IPS DF 19.7 (cell line): ENCODE results near the gene TSPAN5.
"Not testable (repeated sequence)": the region's sequence is repeated elsewhere in the genome, so short reads cannot be mapped to it uniquely, and the experiment has no call there.

ENCODE experiments used
- DNase-seq: peaks from one replicate; pipeline ENCODE4 v3.0.0-alpha.2; 2013; ENCODE audit warnings: low read depth, low spot score

Gene TSPAN5

DNA sequence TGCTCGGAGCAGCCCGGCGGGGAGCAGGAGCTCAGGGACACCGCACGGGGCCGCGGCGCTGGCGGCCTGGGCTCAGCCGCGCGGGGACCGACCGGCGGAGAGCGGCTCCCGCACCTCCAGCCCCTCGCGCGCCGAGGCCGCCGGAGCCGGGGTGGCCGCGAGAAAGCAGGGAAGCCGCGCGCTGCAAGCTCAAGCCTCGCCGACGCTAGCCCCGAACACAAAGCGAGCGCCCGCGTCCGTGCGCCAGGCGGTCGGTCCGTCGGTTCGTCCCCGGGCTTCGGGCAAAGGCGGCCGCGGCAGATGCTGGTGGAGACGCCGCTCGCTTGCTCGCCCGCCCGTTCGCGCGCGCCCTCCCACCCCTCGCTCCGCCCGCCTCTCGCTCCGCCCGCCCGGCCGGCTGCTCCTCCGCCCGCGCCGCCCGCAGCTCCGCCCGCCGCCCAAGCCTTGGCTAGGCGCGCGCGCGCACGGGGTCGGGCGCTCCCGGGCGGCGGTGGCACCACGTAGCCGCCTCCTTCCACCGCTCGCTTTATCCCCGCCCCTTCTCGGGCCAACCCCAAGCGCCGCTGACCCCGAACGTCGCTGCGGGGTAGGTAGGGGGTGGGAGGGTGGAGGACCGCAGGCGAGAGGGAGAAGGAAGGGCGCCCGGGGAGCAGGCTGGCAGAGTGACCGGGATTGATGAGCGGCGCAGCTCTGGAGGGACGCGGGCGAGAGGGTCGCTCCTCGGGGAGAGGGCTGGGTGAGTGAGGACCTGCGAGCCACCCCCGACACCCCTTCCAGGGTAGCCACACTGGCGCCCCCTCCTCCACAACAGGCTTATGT lies at the start of gene TSPAN5:
TSS of gene TSPAN5 (minus strand) at position 325 of the 819 bp plus-strand sequence.
- no peak for DNase-seq

DNA sequence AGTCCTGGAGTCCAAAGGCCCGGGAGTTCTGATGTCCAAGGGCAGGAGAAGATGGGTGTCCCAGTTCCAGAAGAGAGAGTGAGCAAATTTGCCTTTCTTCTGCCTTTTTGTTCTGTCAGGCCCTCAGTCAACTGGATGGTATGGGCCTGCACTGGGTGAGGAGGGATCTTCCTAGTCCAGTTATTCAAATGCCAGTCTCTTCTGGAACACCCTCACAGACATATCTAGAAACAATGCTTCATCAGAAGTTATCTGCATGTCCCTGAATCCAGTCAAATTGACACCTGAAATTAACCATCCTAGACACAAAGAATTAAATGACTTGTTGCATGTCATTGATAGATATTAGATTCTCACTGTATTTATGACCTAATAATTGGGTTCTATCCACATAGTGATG lies 48.5 kb upstream of the TSPAN5 start:
- DNase-seq, result no peak

DNA sequence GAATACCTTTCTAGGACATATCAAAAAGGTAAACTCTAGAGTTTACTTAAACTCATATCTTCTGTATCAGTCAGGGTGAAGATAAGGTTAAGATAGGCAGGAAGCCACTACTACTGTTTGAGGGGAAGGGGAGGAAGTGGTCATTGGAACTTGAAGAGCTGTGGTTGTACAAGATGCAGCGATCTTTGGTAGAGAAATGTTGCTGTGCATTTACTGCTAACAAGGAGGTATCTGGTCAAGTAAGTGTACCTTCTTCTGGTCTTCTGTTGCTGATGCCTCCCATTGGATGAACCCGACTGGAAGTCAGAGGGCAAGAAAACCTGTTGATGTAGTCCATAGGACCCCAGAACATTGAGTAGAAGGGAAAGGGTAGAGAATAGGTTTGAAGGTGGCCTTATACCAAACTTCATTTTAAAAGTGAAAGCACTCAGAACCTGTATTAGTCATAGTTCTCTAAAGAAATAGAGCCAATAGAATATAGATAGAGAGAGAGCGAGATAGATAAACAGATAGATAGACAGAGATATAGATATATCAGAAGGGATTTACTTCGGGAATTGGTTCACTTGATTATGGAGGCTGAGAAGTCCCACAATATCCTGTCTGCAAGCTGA lies 47.9 kb upstream of the TSPAN5 start:
- no peak for DNase-seq

DNA sequence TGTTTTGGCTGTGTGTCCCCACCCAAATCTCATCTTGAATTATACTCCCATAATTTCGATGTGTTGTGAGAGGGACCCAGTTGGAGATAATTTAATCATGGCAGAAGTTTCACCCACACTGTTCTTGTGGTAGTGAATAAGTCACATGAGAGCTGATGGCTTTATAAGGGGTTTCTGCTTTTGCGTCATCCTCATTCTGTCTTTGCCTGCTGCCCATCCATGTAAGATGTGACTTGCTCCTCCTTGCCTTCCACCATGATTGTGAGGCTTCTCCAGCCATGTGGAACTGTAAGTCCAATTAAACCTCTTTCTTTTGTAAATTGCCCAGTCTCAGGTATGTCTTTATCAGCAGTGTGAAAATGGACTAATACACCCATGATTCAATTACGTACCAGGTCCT lies 47.2 kb upstream of the TSPAN5 start:
- not testable (repeated sequence) for DNase-seq

DNA sequence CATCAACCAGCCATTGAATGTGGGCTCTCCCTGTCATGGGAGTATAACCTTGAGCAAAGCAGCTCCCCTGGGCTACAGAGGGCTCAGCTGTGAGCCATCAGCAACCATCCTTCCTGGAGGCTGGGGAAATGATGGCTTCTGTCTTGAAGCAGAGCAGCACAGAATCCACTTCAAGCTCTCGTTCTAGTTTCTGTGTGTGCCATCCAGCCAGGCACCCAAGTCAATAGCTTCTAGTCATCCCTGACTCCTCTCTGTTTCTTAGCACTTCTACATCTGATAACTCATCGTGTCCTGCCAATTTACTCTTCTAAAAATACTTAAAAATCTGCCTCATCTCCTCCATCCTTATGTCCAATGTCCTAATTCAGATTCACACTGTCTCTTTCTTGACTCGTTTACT lies 42.2 kb upstream of the TSPAN5 start:
- DNase-seq, result no peak

DNA sequence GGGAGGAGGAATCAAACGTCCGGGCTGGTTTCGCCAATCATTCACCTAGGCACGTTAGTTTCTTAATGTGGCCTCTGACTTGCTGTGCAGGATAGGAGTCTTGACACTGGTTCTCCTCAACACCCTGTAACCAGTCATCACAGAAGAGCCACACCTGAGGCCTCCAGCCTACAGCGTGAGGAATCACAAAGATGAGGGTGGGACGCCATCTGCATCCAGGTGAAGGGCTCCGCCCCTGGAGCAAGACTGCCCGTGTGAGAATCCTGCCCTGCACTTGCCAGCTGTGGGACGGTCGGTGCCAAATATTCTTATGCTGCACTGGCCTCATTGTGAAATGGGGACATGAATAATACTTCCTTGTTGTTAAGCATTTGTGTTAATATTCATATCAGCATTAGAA lies 35.7 kb upstream of the TSPAN5 start:
- DNase-seq, result no peak

DNA sequence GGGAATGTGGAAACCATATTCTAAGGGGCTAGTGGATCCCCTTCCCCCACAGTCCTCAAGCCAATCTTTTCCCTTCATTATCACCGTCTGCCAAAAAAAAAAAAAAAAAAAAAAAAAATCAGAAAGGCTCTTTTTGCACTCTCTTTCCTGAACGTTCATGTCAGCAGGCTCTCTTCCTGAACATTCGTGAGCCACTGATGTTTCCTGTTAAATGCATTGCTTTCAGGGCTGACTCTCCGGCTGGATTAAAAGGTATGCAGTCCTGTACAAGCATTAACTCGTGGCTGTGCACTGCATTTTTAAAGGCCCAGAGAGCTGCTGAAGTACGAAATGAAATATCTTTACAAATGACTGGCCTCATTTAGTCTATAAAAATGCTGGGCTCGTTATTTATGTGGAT lies 34.0 kb upstream of the TSPAN5 start:
- no peak for DNase-seq

DNA sequence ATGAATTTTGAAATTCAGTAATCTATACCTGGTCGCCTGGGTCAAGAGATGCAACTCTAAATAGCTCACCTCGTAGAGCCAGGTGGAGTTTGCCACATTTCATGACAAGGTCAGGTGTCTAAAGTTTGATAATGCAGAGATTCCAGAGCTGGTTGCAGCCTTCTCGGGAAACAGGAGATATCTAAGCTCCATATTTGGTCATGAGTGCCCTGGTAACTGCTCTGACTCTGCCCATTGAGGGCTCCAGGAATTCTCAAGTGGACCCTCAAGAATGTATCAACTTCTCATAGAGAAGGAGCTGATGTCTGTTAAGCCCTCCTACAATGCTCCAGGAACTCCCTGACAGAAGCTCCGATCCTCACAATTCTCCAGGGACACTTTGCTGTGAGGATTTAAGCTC lies 33.2 kb upstream of the TSPAN5 start:
- DNase-seq, result no peak

DNA sequence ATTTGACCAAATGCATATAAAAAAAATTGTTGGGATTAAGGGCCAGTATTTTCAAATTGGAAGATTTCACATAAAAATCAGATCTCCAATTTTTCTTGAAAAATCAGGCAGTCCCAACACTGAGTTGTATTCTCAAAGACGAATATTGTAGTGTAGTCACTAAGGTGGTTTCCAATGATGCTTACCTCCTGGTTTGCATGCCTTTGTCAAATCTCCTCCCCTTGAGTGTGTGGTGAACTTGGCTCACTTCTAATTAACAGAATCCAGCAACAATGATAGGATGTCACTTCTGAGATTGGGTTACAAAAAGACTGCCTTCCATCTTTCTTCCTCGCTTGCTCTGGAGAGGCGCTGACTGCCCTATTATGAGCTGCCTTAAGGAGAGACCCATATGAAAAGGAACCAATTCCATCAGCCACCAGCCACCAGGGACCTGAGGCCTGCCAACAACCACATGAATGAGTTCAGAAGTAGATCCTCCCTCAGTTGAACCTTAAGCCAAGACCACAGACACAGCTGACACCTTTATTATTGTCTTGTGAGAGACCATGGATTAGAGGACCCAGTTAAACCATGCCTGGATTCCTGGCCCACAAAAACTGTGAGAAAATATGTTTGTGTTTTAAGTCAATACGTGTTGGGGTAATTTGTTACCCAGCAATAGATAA lies 31.2 kb upstream of the TSPAN5 start:
- DNase-seq, result no peak

DNA sequence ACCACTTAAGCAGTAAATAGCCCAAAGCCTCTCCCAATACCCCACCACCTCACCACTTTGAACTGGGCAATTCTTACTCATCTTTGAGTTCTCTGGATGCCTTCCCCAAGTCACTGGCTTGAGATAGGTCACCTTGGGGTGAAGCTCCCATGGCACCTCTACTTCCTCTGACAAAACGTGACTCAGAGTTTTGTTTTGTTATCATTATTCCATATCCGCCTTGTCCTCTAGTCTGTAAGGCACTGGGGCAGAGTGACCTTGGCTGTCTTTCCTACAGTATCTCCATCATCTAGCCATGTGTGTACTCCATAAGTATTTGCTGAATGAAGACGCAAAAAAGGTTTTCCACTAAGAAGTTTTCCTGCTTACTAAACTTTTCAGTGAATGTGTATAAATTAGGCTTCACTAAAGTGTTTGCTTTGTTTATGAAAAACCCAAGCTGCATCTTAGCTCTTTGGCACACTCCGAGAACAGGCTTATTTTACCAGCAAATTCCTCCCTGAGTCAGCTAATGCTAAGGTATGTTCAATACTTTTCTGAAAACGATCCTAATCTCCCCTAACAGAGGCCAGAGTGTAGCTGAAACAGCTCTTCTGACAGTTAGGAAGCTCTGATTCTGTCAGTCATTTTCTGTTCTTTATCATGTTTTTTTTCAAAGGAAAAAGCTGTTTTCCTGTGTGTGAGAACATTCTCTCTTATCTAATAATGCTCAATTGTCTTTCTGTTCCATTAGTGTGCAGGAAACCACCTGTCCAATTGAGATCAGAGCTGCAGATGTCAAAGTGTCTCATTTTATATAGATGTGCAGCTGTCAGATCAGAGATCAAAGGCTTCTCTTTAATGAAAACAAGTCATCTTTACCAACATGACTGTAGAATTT lies 30.2 kb upstream of the TSPAN5 start:
- DNase-seq, result no peak

DNA sequence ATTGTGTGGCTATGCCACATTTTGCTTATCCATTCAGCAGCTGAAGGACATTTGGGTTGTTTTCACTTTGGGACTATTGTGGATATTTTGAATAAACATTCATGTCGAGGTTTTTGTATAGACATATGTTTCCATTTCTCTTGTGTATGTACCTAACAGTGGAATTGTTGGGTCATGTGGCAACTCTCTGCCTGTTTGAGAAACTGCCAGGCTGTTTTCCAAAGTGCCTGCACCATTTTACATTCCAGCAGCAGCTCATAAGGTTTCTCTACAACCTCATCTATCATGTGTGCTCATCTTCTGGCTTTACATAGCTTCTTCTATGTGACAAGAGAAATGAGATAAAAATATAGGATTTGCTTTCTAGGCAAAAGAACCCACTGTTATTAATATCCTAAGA lies 29.5 kb upstream of the TSPAN5 start:
- DNase-seq, result no peak

DNA sequence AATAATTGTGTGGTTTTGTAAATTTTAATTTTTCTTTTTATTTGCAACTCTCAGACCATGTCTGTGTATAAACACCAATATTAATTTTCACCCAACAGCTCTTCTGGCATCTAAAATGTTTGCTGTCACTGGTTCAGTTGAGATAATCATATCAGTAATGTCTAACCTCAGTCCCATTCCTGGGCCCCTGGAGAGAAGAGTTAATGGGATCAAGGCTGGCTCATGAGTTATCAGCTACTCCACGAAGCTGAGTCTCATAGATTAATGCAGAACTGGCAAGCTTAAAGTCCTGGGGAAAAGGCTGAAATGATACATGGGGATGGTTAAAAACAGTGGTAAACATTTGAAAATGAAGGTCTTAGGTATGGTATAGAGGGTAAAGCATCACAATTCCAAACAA lies 28.4 kb upstream of the TSPAN5 start:
- no peak for DNase-seq

DNA sequence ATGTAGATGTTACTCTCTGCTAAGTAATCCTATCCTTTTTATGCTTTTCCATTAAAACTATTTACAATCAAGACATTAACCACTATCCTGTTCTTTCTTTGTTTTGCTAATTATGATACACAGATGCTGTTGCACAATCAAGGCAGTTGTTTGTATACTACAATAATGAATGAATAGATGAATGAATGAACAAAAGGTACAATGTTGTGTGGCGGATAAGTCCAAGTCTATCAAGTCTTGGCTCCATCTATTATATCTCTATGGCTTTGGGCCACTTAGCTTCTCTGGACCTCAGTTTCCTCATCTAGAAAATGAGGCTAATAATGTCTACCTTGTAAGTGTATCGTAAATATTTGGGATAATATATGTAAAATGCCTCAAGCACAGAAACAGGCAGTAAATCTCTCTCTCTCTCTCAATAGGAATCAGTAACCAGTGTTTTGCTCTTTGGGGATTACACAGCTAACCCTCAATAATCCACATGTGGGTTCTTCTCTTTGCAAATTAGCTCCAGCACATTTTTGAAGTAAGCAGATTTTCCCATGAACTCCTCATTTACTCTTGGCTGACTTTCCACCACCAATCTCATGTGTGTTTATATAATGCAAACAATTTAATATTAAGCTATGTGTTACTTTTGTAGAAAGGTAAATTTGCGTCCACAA lies 27.8 kb upstream of the TSPAN5 start:
- no peak for DNase-seq

DNA sequence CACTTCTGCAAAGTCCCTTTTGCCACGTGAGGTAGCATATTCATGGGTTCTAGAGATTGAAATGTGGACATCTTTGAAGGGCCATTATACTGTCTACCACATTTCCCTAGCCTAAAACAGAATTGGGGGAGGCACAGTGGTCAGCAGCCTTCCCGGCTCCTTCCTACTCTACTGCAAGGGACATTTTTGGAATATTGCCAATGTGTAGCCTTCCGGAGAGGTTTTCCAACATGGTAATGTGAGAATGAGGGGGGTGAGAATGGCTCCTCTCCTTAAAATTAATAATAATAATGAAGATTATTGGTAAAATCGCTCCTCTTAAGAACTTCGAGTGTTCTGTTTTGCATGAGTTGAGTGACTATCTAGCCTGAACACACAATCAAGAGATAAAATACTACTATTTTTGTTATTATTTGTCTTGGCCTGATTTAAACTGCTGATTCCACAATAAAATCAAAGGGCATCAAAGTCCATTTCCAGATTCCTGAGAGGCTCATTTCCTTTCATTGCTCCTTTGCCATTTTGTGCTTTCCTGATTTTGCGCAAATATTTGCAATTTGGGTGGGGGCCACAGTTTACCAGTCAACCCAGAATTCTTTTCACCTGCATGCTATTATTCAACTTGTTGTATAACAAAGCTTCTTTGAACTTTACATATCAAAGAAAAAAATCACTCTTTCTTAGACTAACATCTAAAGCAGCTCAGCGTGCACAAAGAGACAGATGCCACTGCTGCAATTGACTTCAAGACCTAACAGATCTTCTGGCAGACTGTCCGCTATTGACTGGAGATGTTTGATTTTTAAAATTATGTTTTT lies 27.0 kb upstream of the TSPAN5 start:
- no peak for DNase-seq

DNA sequence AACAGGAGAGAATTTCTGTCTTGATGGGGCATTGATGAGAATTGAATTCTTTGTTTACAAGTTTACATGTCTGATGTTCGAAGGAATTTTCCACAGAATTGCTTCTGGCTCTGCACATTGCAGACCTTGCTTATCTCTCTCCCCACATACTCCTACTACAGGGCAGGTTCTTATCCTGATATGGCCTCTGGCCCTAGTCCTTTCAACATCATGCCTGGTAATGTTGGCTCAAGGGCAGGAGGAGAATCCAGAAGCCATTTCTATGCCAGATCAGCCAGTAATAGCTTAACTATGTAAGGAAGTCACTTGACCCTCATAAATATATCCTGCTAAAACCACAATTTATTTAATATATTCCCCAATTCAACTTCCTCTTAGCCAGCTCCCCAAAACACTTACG lies 24.3 kb upstream of the TSPAN5 start:
- no peak for DNase-seq

DNA sequence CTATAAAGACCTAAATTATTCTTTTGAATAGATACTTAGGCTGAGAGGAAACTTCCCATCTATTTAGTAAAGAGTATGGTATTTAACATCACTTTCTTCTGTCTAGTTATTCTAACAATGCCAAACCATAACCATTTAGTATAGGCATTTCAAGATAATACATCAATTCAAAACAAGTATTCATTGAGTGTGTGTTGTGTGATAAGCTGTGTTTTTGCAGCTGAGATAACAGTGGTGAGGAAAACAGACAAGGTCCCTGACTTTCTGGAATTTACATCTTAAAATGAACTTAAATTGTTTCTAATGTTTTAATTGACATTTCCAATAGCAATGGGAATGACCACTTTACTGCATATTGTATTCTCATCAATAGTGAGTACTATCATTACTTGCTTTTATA lies 22.4 kb upstream of the TSPAN5 start:
- DNase-seq, result no peak

DNA sequence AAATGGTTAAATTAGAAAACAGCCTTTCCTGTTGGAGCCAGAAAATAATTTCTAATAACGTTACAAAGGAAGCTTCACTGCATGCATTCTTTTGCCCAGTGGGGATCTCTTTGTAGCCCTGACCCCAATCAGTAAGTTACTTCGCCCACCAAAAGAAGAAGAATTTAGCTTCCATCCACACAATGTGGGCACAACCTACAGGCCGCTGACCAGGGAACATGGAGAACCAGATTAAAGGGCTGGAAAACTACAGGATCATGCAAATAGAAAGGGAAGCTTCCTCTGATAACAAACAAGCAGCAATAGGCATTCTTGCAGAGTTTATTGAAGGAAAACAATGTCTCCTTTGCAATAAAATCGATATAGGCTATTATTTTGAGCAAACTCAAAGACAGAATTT lies 21.3 kb upstream of the TSPAN5 start:
- no peak for DNase-seq

DNA sequence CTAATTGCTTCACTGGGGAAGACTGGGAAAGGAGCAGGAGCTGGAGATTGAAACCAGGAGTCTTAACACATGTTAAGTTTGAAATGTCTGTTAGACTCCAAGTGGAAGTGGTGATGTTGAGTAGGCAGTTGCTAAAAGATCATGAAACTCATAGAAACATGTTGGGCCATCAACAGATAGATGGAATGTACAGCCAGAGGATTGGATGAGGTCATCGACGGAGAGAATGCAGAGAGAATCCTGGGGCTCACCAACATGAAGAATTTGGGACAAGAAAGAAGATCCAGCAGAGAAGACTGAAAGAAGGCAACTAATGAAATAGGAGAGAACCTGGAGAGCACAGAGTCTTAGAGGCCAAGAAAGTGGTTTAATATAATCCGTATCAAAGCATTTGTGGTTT lies 19.4 kb upstream of the TSPAN5 start:
- DNase-seq, result no peak

DNA sequence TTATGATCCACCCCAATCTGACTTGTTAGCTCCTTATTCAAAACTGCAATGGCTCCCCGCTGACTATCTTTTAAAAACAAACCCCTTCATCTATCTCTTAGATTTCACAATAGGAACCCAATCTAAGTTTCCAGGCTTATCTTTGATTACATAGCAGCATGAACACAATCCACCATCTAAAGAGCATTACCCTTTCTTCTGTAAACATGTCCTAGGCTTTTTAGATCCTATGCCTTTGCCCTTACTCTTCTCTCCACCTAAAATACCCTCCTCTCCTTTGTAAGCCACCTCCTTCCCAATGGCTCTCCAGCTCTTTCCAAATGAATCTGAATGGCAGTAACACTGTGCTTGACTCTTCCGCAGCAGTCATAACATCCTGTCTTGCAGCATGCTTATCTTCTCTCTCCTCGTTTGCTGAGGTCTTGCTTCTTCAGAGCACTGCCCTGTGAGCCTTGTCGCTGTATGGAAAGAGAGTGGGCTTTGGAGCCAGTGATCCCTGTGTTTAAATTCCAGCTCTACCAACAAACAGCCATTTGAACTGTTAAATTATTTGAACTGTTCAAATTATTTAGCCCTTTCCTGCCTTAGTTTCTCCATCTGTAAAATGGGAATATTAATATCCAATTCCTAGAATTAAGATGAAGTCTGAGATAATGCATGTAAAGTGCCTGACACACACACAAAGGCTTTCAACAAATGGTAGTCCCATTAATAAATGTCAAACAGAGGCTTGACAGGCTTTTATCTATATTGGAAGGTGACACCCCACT lies 16.2 kb upstream of the TSPAN5 start:
- DNase-seq, result no peak

DNA sequence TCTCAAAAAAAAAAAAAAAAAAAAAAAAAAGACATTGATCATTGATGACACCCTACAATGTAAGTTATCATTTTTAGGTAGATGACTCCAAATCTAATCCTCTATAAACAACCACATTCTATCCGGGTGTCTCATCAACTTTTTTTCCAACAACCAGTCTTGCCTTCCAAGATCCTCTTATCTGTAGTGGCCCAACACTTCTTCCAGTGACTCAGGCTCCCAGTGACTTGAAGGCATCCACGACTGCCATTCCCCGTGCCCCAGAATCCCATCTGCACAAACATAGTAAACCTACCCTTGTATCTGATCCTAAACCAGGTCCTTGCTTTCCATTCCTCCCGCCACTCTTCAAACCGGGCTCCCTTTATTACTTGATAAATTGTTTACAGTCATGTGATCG lies 15.6 kb upstream of the TSPAN5 start:
- no peak for DNase-seq
